Measurements from ENCODE around the gene RPL32. TPM values are rescaled to one million over a fixed set of nuclear protein-coding genes. Genes with fewer than 3 reads are reported as not detected.

Gene RPL32
- total and polyA plus RNA-seq, 2 donors from 2014 or later: 1,227 to 2,612 TPM

- H3K4me1 ChIP-seq (ENCODE audit: control insufficient read depth in 2 of 3, insufficient read depth in 2 of 3, low read depth in 1 of 3, low read length in 3 of 3): peaks cover 0 to under 1% (median 0%) of the 10 kb centered on the region in 3 donors
- no peaks in the 10 kb centered on the region for H3K9me3 ChIP-seq (ENCODE audit: control insufficient read depth in 2 of 3, insufficient read depth in 1 of 3, low read length in 3 of 3)
- no peaks in the 10 kb centered on the region for H3K27me3 ChIP-seq (ENCODE audit: control insufficient read depth, insufficient read depth, low read length)
- no peak overlapping the region for H3K4me3 ChIP-seq (ENCODE audit: low read length in 3 of 3)
- no peak for DNase-seq
- no peak for FAIRE-seq
- no peak for TF ChIP-seq CTCF (IDR thresholded peaks at IDR 0.05; ENCODE audit: borderline replicate concordance, extremely low read depth, insufficient read depth)
- H3K9ac ChIP-seq (ENCODE audit: low read length in 3 of 3): no peak overlapping the region
- intact Hi-C loops (cut with DNase I): no loop called here
- no peaks in the 10 kb centered on the region for H3K36me3 ChIP-seq (ENCODE audit: control insufficient read depth in 2 of 3, insufficient read depth in 3 of 3, low read length in 3 of 3)
- H3K27ac ChIP-seq (ENCODE audit: low read depth in 2 of 2, low read length in 2 of 2): no peak overlapping the region
Measured at GRCh38 chr3:12845811-12846210, 4.4 kb upstream of the RPL32 start.

GRCh38 chr3:12842469-12842868 is 1.1 kb upstream of the RPL32 start:
- TF ChIP-seq CTCF (IDR thresholded peaks at IDR 0.05; ENCODE audit: borderline replicate concordance, extremely low read depth, insufficient read depth): no peak
- DNase-seq: no peak
- H3K27me3 ChIP-seq (ENCODE audit: control insufficient read depth, insufficient read depth, low read length): no peaks in the 10 kb centered on the region
- peaks cover 4 to 22% (median 9%) of the 10 kb centered on the region in 3 donors for H3K36me3 ChIP-seq (ENCODE audit: control insufficient read depth in 2 of 3, insufficient read depth in 3 of 3, low read length in 3 of 3)
- H3K9me3 ChIP-seq (ENCODE audit: control insufficient read depth in 2 of 3, insufficient read depth in 1 of 3, low read length in 3 of 3): no peaks in the 10 kb centered on the region
- no peak overlapping the region for H3K9ac ChIP-seq (ENCODE audit: low read length in 3 of 3)
- FAIRE-seq: no peak
- H3K4me3 ChIP-seq (ENCODE audit: low read length in 3 of 3): no peak overlapping the region
- H3K27ac ChIP-seq (ENCODE audit: low read depth in 2 of 2, low read length in 2 of 2): no peak overlapping the region
- peaks cover 0 to 12% (median 4%) of the 10 kb centered on the region in 3 donors for H3K4me1 ChIP-seq (ENCODE audit: control insufficient read depth in 2 of 3, insufficient read depth in 2 of 3, low read depth in 1 of 3, low read length in 3 of 3)
- intact Hi-C loops (cut with DNase I): no loop called here

- no peak for TF ChIP-seq CTCF (IDR thresholded peaks at IDR 0.05; ENCODE audit: borderline replicate concordance, extremely low read depth, insufficient read depth)
- no peaks in the 10 kb centered on the region for H3K9me3 ChIP-seq (ENCODE audit: control insufficient read depth in 2 of 3, insufficient read depth in 1 of 3, low read length in 3 of 3)
- intact Hi-C loops (cut with DNase I): no loop called here
- DNase-seq: no peak
- peak overlapping the region in 2 of 3 donors; percentile 94 to 98 for H3K9ac ChIP-seq (ENCODE audit: low read length in 3 of 3)
- H3K27me3 ChIP-seq (ENCODE audit: control insufficient read depth, insufficient read depth, low read length): no peaks in the 10 kb centered on the region
- peak overlapping the region; percentile 16 to 95 (median 93) for H3K4me3 ChIP-seq (ENCODE audit: low read length in 3 of 3)
- no peak for FAIRE-seq
- H3K4me1 ChIP-seq (ENCODE audit: control insufficient read depth in 2 of 3, insufficient read depth in 2 of 3, low read depth in 1 of 3, low read length in 3 of 3): peaks cover 0 to 12% (median 4%) of the 10 kb centered on the region in 3 donors
- H3K36me3 ChIP-seq (ENCODE audit: control insufficient read depth in 2 of 3, insufficient read depth in 3 of 3, low read length in 3 of 3): peaks cover 4 to 26% (median 14%) of the 10 kb centered on the region in 3 donors
- H3K27ac ChIP-seq (ENCODE audit: low read depth in 2 of 2, low read length in 2 of 2): peak overlapping the region in 1 of 2 donors; percentile 90
Measured at GRCh38 chr3:12841970-12842328, 584 bp upstream of the RPL32 start.

Measured in kidney (tissue), 14 donors.